Measurements from ENCODE around the gene HOXB3.

DNA sequence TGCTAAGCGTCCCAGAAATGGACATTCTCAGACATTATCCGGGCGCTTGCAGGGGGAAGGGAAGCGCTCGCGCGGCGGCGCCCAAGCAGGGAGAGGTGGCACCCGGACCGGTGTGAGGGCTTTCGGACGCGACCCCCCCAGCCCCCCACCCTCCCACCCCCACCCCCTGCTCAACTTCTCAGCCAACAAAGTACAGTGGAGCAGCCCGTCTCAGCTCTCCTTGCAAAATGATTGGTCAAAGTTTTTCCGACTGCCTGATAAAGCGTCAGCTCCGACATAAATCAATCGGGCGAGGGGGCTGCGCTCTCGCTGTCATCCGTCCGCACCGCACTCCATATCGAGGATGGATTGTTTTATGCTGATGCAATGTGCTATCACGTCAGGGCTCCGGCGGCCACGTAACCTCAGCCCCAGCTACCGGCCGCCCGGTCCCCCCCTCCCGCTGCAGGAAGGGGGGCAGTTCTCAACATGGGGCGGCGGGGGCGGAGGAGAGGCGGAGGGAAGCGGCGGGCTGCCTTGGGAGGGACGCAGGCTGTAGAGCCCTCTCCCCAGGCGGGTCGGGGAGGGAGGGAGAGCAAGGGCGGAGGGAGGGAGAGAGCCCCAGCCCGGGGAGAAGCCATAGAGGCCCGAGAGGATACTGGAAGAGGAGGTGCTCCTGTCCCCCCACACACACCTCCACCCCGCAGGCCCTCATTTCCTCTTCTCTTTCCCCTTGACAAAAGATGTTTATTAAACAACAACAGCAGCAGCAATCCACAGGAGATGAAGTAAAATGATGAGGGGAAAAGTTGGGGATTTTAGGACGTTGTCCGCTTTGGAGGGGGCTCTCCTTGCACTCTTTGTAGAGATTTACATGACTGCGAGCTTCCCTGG lies 36.4 kb upstream of the HOXB3 start, which contains the start of gene HOXB9:
- TF ChIP-seq, protein P1, sequence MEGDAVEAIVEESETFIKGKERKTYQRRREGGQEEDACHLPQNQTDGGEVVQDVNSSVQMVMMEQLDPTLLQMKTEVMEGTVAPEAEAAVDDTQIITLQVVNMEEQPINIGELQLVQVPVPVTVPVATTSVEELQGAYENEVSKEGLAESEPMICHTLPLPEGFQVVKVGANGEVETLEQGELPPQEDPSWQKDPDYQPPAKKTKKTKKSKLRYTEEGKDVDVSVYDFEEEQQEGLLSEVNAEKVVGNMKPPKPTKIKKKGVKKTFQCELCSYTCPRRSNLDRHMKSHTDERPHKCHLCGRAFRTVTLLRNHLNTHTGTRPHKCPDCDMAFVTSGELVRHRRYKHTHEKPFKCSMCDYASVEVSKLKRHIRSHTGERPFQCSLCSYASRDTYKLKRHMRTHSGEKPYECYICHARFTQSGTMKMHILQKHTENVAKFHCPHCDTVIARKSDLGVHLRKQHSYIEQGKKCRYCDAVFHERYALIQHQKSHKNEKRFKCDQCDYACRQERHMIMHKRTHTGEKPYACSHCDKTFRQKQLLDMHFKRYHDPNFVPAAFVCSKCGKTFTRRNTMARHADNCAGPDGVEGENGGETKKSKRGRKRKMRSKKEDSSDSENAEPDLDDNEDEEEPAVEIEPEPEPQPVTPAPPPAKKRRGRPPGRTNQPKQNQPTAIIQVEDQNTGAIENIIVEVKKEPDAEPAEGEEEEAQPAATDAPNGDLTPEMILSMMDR (conservative IDR thresholded peaks at IDR 0.05 in 1 of 2, IDR thresholded peaks at IDR 0.05 in 1 of 2; ENCODE audit: low read depth in 1 of 2, low read length in 2 of 2), result no peak
- peak; percentile 84 for TF ChIP-seq EZH2 (IDR thresholded peaks at IDR 0.05; ENCODE audit: low read length, missing control alignments)

Data from fibroblast of lung (primary cell).